SK-MEL-5 (cell line): ENCODE measurements around the gene UPK3BL1. TPM values are rescaled to one million over a fixed set of nuclear protein-coding genes. Genes with fewer than 3 reads are reported as not detected.
"Not testable (repeated sequence)": the region's sequence is repeated elsewhere in the genome, so short reads cannot be mapped to it uniquely, and the experiment has no call there.

Source experiments
- DNase-seq: peaks from one replicate; pipeline ENCODE4 v3.0.0-alpha.2; 2016; ENCODE audit warnings: low read depth, low spot score
- in situ Hi-C: cut with HindIII; loops from 2 replicates; pipeline ENCODE4 v1.10.0; 2016; ENCODE audit warnings: low sequenced_read_pairs, high pct_unique_total_duplicates, low pct_unique_long_range_greater_than_20kb
- total RNA-seq: library from RNA; depleted of rRNA; stranded (reverse); fragments of >200 nt; shearing (Covaris generic); gene quantifications from 2 replicates; pipeline ENCODE4 v1.2.3, GENCODE V29; 2014

The UPK3BL1 gene
- total RNA-seq, 1 experiment from 2014 or later, result 7.8 TPM

DNA sequence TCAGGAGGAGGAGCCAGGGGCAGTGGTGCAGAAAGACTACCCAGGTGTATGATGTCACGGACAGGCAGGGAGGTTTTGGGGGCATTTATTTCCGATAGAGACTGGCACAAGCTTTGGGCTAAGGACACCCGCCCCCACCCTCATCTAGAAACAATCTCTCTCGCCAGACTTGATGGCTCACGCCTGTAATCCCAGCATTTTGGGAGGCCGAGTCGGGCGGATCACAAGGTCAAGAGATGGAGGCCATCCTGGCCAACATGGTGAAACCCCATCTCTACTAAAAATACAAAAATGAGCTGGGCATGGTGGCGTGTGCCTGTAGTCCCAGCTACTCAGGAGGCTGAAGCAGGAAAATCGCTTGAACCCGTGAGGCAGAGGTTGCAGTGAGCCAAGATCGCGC is 5.6 kb downstream of the UPK3BL1 start:
- in situ Hi-C loops, DNase-seq: not testable (repeated sequence)

GRCh38 chr7:102635354-102635753 is 7.2 kb downstream of the UPK3BL1 start:
- DNase-seq, in situ Hi-C loops: not testable (repeated sequence)

- in situ Hi-C loops, DNase-seq: not testable (repeated sequence)
Observed at GRCh38 chr7:102634299-102634698, 8.3 kb downstream of the UPK3BL1 start.

GRCh38 chr7:102630622-102631021 is 12.0 kb downstream of the UPK3BL1 start:
- in situ Hi-C loops, DNase-seq: not testable (repeated sequence)

- in situ Hi-C loops, DNase-seq: not testable (repeated sequence)
Observed at GRCh38 chr7:102627271-102627904, 15.2 kb downstream of the UPK3BL1 start.

DNA sequence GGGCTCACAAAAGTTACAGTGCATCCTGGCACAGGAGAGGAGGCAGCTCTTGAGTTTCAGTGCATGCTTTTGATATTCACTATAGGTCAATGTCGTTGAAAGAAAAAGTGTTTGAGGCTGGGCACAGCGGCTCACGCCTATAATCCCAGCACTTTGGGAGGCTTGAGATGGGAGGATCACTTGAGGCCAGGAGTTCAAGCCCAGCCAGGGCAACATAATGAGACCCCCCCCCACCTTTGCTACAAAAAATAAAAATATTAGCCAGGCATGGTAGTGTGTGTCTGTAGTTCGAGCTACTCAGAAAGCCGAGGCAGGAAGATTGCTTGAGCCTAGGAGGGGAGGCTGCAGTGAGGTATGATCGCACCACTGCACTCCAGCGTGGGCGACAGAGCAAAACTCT is 24.5 kb downstream of the UPK3BL1 start:
- DNase-seq, in situ Hi-C loops: not testable (repeated sequence)

GRCh38 chr7:102616507-102617125 is 26.0 kb downstream of the UPK3BL1 start, which contains the start of gene RASA4:
TSS of gene RASA4 (minus strand) at chr7:102616756. CDS start at chr7:102616689, 67 bp downstream.
- DNase-seq, result peak; percentile 0
- in situ Hi-C loops, result not testable (repeated sequence)

- in situ Hi-C loops, result not testable (repeated sequence)
Observed at GRCh38 chr7:102615930-102616329, 26.7 kb downstream of the UPK3BL1 start.

GRCh38 chr7:102614873-102615272 is 27.7 kb downstream of the UPK3BL1 start:
- in situ Hi-C loops, DNase-seq: not testable (repeated sequence)

More at GRCh38 chr7:102615930-102616329, 26.7 kb downstream of the UPK3BL1 start:
- DNase-seq, result not testable (repeated sequence)

- DNase-seq, in situ Hi-C loops: not testable (repeated sequence)
Observed at GRCh38 chr7:102614346-102614697, 28.3 kb downstream of the UPK3BL1 start.

GRCh38 chr7:102613575-102614345 is 28.8 kb downstream of the UPK3BL1 start:
- DNase-seq, in situ Hi-C loops: not testable (repeated sequence)

DNA sequence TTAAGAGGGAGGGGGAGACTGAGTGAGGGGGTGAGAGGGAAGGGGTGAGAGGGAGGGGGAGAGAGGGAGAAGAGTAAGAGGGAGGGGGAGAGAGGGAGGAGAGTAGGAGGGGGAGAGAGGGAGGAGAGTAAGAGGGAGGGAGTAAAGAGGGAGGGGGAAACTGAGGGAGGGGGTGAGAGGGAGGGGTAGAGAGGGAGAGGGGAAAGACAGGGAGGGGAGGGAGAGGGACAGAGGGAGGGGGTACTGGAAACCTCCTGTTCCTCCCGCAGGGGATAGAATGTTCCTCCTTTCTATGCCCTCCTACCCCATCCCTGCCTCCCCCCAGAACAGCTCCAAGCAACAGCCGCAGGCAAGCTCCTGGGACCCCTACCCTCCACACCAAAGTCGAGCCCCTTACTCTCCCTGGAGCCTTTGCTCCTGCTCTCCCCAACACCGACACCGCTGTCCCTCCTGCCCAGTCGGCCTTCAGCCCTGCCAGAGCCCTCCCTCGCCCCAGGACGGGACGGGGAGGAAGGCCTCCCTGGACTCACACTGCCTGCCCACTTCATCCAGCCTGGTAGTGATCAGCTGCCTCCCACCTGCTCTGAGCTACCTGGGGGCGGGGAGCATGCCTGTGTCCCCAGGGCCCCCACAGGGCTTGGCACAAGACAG is 30.8 kb downstream of the UPK3BL1 start:
- peak; percentile 1 for DNase-seq

GRCh38 chr7:102611013-102611674 is 31.4 kb downstream of the UPK3BL1 start:
- in situ Hi-C loops, DNase-seq: not testable (repeated sequence)

More for the DNA sequence above, 30.8 kb downstream of the UPK3BL1 start:
- in situ Hi-C loops, result not testable (repeated sequence)

GRCh38 chr7:102610441-102610840 is 32.1 kb downstream of the UPK3BL1 start:
- in situ Hi-C loops, DNase-seq: not testable (repeated sequence)

GRCh38 chr7:102609734-102610133 is 32.9 kb downstream of the UPK3BL1 start:
- in situ Hi-C loops, DNase-seq: not testable (repeated sequence)

GRCh38 chr7:102606848-102607247 is 35.7 kb downstream of the UPK3BL1 start:
- in situ Hi-C loops, DNase-seq: not testable (repeated sequence)

- DNase-seq, in situ Hi-C loops: not testable (repeated sequence)
Observed at GRCh38 chr7:102604431-102605145, 38.0 kb downstream of the UPK3BL1 start.
